AG09319 (cell line): ENCODE results near the gene RTEL1.

ENCODE experiments used
- DNase-seq: peaks from one replicate; pipeline ENCODE4 v3.0.0-alpha.2; 2010; ENCODE audit warnings: low read depth; ENCODE audit errors: extremely low read depth
- CTCF ChIP-seq: IDR thresholded peaks from 2 replicates; pipeline ENCODE4 v1.5.1; 2011; ENCODE audit warnings: low read depth, mild to moderate bottlenecking, inconsistent platforms, low read length, moderate library complexity

Gene RTEL1

GRCh38 chr20:63680857-63681608 is 22.9 kb downstream of the RTEL1 start:
- DNase-seq = no peak
- TF ChIP-seq CTCF = no peak

GRCh38 chr20:63681609-63682142 is 23.6 kb downstream of the RTEL1 start:
- no peak for TF ChIP-seq CTCF
- no peak for DNase-seq

- TF ChIP-seq CTCF = no peak
- peak; percentile 91 for DNase-seq
These were observed 24.4 kb downstream of the RTEL1 start for GRCh38 chr20:63682384-63683139.

GRCh38 chr20:63685269-63686026 is 27.3 kb downstream of the RTEL1 start:
- TF ChIP-seq CTCF = no peak
- no peak for DNase-seq

GRCh38 chr20:63686094-63686491 is 28.0 kb downstream of the RTEL1 start:
- DNase-seq = no peak
- TF ChIP-seq CTCF = no peak

- DNase-seq = peak; percentile 60
- no peak for TF ChIP-seq CTCF
These were observed 28.6 kb downstream of the RTEL1 start for GRCh38 chr20:63686492-63687321.
